GM18520 (cell line): Measurements from ENCODE around the gene BBOX1.

Experiments used
- ATAC-seq: cut with Tn5 transposase; IDR thresholded peaks from one replicate; pipeline ENCODE4 v1.9.1; 2021; ENCODE audit not compliant: unreplicated experiment

Gene BBOX1

GRCh38 chr11:27025312-27025955 is 15.2 kb upstream of the BBOX1 start:
- no peak for ATAC-seq

GRCh38 chr11:27025957-27026733 is 14.5 kb upstream of the BBOX1 start:
- no peak for ATAC-seq

- no peak for ATAC-seq
Measured at GRCh38 chr11:27028561-27028965, 12.1 kb upstream of the BBOX1 start.

- no peak for ATAC-seq
Measured at GRCh38 chr11:27029966-27030365, 10.6 kb upstream of the BBOX1 start.

- ATAC-seq, result no peak
Measured at GRCh38 chr11:27031754-27032153, 8.9 kb upstream of the BBOX1 start.

GRCh38 chr11:27039873-27040272 is 742 bp upstream of the BBOX1 start:
- ATAC-seq, result no peak

DNA sequence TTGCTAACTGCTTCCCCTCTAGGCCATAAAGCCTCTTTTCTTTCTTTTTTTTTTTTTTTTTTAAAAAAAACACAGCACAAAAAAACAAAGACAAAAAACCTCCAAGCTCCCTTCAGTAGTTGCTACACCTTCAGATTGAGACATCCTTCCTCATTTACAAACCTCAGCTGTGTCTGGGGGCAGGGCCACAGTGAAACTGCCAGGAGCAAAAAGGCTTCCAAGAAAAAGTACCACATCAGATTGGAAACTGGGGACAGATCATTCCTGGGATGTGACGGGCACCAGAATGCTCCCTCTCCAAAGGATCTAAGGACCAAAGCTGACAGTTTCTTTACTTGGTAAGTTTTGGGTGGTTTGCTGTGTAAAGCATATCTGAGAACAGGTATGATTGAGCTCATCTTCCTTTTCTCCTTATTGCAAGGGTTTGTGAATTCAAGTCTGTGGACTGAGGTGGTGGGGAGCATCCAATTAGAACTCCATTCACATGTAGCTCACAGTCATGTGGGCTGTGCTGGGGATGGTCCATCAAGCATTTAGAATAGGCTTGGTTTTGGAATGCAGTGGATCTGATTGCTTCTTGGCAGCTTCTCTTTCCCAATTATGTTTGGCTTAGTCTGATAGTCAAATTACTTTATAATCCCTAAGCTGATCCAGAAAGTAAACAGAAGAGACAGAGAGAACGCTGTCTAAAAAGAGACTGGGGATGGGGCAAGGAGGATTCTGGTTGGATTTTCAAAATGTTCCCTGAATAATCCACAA is 705 bp downstream of the BBOX1 start:
- ATAC-seq, result no peak

DNA sequence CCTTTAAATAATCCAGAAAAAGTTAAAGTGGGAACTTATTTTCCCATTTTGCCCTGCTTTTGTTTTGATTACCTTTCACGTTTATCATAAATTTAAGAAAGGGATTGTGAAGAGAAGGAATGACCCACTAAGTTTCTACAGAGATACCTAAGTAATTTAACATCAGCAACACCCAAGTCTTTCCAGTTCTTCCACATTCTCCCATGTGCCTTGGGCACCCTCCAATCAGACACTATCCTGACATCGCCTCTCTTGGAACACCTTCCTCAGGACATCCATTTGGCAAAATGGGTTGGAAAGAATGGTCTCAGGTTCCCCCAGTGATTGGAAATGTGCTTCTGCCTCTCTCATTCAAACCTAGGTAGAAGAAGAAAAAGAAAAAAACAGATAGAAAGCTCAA is 6.3 kb downstream of the BBOX1 start:
- no peak for ATAC-seq

DNA sequence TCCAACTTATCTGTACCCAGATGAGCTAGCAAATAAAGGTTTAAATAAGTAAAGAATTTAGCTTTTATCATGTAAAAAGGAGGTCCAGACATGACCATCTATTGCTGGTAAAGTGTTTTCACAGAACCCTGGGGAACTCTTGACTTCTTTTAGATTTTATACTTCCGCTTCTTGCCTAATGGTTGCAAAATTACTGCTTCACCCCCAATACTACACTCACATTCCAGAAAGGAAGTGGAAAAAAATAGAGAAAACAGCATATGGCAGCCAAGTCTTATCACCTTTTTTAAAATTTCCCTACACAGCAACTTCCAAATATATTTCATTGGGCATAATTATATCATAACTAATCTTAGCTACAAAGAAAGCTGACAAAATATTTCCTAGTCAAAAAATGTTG is 12.1 kb downstream of the BBOX1 start:
- ATAC-seq, result no peak

- ATAC-seq, result no peak
Measured at GRCh38 chr11:27055065-27055682, 14.6 kb downstream of the BBOX1 start.

DNA sequence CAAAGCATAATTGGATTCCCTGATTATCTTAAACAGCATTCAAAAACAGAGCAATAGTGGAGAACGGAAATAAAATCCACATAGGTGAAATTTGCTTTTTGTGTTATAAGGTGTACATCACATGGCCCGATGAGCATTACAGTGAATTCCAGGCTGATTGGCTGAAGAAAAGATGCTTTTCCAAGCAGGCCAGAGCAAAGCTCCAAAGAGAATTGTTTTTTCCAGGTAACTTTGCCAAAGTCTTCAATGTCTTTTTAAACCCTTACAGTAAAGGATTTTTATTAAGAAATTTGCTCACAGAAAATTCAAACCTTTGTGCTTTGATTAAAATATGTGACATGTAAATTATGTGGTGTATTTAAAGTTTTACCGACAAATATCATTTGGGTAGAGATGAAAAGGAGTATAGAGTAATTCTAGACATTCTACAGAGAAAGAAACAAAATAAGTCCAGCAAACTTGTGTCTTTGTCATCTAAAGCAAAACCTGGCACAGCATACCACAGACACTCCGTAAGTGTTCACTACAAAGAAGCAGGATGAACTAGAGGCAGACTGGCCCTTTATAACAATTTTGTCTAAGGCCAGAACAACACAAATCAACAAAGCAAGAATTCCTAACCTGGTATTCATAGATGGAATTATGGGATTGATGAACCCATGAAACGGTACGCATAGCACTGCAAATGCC is 16.6 kb downstream of the BBOX1 start:
- no peak for ATAC-seq

DNA sequence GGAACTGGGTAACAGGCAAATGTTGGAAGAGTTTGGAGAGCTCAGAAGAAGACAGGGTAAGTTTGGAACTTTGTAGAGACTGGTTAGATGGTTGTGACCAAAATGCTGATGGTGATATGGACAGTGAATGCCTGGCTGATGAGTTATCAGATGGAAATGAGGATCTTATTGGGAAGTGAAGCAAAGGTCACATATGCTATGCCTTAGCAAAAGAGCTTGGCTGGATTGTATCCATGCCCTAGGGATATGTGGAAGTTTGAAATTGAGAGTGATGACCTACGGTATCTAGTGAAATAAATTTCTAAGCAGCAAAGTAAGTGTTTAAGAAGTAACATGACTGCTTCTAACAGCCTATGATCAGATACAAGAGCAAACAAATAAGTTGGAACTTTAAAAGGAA is 17.8 kb downstream of the BBOX1 start:
- ATAC-seq, result no peak

DNA sequence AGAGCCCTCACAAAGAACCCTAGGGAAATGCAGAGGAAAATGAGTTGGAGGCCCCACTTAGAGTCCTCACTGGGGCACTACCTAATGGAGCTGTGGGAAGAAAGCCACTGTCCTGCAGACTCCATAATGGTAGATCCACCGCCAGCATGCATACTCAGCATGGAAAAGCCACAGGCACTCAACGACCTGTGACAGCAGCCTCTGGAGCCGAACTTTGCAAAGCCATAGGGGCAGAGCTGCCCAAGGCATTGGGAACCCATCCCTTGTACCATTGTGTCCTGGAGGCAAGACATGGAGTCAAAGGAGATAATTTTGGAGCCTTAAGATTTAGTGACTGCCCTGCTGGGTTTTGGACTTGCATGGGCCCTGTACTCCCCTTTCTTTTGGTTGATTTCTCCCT is 18.8 kb downstream of the BBOX1 start:
- ATAC-seq, result no peak

GRCh38 chr11:27060816-27061460 is 20.3 kb downstream of the BBOX1 start:
- ATAC-seq, result no peak

- no peak for ATAC-seq
Measured at GRCh38 chr11:27061461-27061821, 20.8 kb downstream of the BBOX1 start.

DNA sequence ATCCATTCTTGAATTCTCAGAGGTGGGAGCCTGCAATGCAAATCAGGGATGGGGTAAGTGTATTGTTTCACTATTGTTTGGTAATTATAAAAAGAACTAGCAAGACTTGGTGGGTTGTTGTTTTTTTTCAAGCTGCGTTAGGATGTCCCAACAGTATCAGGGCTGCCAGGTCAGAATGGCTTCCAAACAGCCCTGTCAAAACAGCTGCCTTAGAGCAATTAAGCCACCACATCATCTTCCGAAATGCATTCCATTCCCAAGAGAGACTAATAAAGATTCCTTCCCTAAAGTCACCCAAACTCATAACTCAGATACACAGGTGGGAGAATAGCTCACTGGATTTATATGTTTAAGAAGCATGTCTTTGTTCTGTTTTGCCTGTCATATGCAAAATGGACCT is 23.5 kb downstream of the BBOX1 start:
- ATAC-seq, result no peak

DNA sequence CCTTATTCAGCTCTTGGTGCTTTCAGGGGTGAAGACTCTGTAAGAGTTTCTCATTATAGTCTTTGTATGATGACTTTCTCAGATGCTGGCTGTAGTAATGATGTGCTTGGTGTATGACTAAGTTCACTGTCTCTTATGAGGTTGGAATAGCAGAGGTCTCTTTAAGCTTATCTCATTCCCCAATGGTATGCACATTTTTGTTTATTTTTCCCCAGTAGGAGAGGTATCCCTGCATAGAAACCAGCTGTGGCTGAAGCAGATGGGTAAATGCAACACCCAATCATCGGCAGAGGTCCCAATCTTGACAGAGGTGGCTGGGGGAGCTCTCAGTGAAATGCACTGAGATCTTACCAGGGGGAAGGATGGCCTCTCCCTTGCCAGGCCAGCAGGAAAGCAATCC is 34.6 kb downstream of the BBOX1 start:
- no peak for ATAC-seq

DNA sequence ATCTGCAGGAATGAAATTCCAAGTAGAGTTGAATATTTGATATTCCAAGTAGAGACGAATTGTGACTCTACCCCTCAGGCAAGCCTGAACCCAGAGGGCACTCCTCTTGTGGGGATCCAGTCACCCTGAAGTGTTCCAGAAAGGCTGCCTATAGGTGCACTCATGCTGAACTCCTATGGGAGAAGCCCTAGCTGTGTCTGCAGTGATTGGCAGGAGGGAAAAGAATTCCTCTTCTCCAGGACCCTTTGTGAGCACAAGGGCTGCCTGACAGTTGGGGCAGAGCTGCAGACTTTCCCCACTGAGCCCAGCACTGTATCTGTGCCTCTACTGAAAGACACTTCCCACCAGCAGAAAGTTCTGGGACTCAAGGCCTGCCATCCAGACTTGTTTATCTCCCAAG is 35.0 kb downstream of the BBOX1 start:
- no peak for ATAC-seq

DNA sequence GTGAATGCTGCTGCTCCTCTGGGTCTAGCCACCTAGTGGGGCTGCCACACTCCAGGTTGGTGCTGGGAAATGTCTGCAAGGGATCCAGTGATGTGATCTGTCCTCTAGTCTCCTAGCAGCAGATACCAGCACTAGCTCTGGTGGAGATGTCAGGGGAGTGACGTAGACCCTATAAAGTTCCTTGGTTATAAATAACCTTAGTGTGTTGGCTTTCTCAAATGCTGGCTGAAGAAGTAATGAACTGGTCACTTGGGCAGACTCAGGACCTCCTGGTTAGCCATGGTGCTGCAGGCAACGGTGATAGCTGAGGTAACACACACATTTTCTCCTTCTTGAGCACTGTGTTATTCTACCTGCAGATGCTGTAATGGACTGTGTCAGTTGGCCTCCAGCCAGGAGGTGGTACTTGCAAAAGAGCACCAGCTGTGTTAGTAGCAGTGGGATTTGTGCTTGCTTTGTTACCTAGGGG is 35.5 kb downstream of the BBOX1 start:
- ATAC-seq, result no peak

DNA sequence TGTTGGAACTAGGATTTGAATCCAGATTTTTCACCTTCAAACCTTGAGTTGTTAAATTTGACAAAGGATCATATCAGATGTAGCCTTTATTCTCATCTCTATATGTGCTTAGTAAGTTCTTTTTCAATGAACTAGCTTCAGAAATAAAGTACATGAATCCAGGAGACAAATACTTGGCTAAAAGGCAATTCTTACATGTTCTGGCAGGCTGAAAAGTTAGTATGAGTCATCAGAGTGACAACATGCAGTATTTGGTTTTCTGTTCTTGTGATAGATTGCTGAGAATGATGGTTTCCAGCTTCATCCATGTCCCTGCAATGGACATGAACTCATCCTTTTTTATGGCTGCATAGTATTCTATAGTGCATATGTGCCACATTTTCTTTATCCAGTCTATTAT is 40.4 kb downstream of the BBOX1 start:
- ATAC-seq, result no peak
